ENCODE measurements around the gene GRB10. TPM values are rescaled to one million over a fixed set of nuclear protein-coding genes. Genes with fewer than 3 reads are reported as not detected.
"Not testable (repeated sequence)": the region's sequence is repeated elsewhere in the genome, so short reads cannot be mapped to it uniquely, and the experiment has no call there.

The GRB10 gene
- total RNA-seq, 4 donors from 2014 or later: 40.4 to 88.6 (median 61.1) TPM

DNA sequence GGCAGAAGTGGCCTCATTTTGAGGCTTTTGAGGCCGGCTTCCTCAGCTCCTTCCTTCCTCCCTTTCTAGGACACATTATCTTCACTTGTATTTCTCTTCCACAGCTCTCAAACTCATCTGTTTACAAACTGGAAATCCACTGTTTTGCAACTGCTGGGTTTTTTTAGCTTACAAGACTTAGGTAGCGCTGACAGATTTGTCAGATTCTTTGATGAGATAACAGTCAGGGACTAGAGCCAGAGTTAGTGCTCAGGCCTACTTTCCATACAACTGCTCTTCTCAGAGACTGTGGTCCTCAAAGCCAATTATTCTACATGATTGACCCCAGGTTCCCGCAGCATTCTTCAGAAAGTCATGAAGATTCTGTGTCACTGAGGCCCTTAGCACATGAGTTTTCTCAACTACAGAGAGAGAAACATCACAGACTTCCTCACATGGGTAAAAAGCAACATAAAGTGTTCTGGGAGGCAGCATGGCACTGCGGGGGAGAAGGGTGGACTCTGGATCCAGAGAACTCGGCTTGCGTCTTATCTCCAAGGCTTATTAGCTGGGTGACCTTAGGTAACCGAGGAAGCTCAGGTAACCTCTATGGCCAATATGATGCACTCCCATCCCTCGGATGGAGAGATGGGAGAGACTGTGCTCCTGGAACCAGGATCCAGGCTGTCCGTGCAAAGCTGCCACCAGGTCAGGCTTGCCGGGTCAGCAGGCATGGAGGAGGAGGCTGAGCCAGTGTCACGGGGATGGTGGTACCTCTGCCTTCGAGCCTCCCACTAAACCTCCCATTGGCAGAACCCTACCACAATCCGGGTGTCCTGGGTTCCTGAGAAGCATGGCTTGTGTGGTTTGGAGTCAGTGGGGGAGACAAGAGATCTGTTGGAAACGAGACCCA, 228.0 kb downstream of the GRB10 start:
- Histone ChIP-seq H3K4me1 (no peaks in the 10 kb centered on the region), H3K9me3 (no peaks in the 10 kb centered on the region), H3K27ac (no peak overlapping the region), H3K4me3 (no peak overlapping the region), H3K36me3 (no peaks in the 10 kb centered on the region), H3K27me3 (no peaks in the 10 kb centered on the region)
- intact Hi-C loops (cut with DNase I; ENCODE audit: low total_unique reads) (no loop called here), in situ Hi-C loops (cut with MboI; ENCODE audit: low sequenced_read_pairs in 4 of 4) (no loop called here)
- DNase-seq (no peak), ATAC-seq (no peak)
- TF ChIP-seq, protein P1, sequence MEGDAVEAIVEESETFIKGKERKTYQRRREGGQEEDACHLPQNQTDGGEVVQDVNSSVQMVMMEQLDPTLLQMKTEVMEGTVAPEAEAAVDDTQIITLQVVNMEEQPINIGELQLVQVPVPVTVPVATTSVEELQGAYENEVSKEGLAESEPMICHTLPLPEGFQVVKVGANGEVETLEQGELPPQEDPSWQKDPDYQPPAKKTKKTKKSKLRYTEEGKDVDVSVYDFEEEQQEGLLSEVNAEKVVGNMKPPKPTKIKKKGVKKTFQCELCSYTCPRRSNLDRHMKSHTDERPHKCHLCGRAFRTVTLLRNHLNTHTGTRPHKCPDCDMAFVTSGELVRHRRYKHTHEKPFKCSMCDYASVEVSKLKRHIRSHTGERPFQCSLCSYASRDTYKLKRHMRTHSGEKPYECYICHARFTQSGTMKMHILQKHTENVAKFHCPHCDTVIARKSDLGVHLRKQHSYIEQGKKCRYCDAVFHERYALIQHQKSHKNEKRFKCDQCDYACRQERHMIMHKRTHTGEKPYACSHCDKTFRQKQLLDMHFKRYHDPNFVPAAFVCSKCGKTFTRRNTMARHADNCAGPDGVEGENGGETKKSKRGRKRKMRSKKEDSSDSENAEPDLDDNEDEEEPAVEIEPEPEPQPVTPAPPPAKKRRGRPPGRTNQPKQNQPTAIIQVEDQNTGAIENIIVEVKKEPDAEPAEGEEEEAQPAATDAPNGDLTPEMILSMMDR (IDR thresholded peaks at IDR 0.05 in 4 of 5, conservative IDR thresholded peaks at IDR 0.05 in 1 of 5): no peak
- TF ChIP-seq POLR2A (IDR thresholded peaks at IDR 0.05): no peak

DNA sequence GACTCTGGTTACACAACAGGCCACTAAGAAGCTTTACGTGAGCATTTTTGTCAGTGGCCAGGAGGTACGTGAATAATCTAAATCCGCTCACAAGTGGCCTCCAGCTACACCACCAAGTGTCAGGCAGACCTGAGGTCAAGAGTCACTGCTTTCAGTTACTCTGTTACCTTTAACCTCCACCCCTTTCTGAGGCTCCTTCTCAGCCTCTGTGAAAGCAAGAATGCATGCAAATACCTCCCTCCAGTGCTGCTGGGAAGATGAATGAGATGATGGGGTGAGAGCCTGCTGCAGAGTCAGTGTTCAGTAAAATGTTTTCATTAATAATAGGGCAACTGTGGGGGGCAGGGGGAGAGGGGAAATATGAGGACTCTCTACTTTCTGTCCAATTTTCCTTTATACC, 228.7 kb downstream of the GRB10 start:
- Histone ChIP-seq H3K27me3 (no peaks in the 10 kb centered on the region), H3K27ac (no peak overlapping the region), H3K4me1 (no peaks in the 10 kb centered on the region), H3K4me3 (no peak overlapping the region), H3K36me3 (no peaks in the 10 kb centered on the region), H3K9me3 (no peaks in the 10 kb centered on the region)
- DNase-seq (no peak), ATAC-seq (no peak)
- TF ChIP-seq, protein P1 (IDR thresholded peaks at IDR 0.05 in 4 of 5, conservative IDR thresholded peaks at IDR 0.05 in 1 of 5): no peak
- no peak for TF ChIP-seq POLR2A (IDR thresholded peaks at IDR 0.05)
- in situ Hi-C loops (cut with MboI; ENCODE audit: low sequenced_read_pairs in 4 of 4): no loop called here
- intact Hi-C loops (cut with DNase I; ENCODE audit: low total_unique reads): no loop called here

DNA sequence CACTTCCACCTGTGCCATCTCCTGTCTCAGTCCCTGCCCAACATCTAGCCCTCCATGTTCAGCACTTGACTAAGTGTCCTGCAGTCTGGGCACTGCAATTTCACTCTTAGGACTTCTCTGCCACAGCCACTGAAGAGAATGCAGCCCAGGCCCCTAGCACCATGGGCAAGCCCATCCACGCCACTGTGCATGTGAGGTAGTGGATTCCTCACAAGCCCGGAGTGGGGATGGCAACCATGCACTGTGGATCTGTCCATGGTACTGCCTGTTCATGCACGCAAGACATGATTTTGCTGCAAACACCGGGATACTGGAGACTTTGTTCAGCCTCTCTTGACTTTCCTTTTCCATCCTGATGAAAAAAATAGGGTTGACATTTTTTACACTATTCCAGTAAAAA, 229.8 kb downstream of the GRB10 start:
- ATAC-seq (no peak), DNase-seq (no peak)
- TF ChIP-seq, protein P1 (IDR thresholded peaks at IDR 0.05 in 4 of 5, conservative IDR thresholded peaks at IDR 0.05 in 1 of 5): no peak
- TF ChIP-seq POLR2A (IDR thresholded peaks at IDR 0.05): no peak

DNA sequence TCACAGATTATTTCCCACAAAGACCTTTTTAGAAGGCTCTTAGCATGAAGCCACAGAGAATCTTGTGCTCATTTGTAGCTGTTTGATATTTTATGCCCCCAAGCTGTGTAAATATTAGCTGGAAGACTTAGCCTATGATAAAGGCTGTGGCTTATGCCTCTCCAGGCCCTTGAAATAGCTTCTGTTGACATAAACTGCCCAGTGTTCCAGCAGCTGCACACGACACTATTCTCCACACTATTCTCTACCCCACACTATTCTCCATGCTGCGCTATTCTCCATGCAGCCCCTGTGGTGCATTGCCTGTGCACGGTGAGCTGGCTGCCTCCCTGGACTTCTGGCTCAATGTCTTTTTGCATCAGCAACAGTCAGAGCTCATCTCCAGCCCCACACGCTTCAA, 230.6 kb downstream of the GRB10 start:
- Histone ChIP-seq H3K4me3 (no peak overlapping the region), H3K27me3 (no peaks in the 10 kb centered on the region), H3K9me3 (no peaks in the 10 kb centered on the region), H3K36me3 (no peaks in the 10 kb centered on the region), H3K4me1 (no peaks in the 10 kb centered on the region), H3K27ac (no peak overlapping the region)
- no peak for ATAC-seq
- intact Hi-C loops (cut with DNase I; ENCODE audit: low total_unique reads): no loop called here
- in situ Hi-C loops (cut with MboI; ENCODE audit: low sequenced_read_pairs in 4 of 4): no loop called here
- TF ChIP-seq, protein P1 (IDR thresholded peaks at IDR 0.05 in 4 of 5, conservative IDR thresholded peaks at IDR 0.05 in 1 of 5): no peak
- no peak for TF ChIP-seq POLR2A (IDR thresholded peaks at IDR 0.05)
- DNase-seq: no peak

More for the DNA sequence above, 229.8 kb downstream of the GRB10 start:
- in situ Hi-C loops (cut with MboI; ENCODE audit: low sequenced_read_pairs in 4 of 4): no loop called here
- H3K27me3 ChIP-seq: no peaks in the 10 kb centered on the region
- H3K9me3 ChIP-seq: no peaks in the 10 kb centered on the region
- no peaks in the 10 kb centered on the region for H3K36me3 ChIP-seq
- H3K4me1 ChIP-seq: no peaks in the 10 kb centered on the region
- intact Hi-C loops (cut with DNase I; ENCODE audit: low total_unique reads): no loop called here
- H3K27ac ChIP-seq: no peak overlapping the region
- no peak overlapping the region for H3K4me3 ChIP-seq

DNA sequence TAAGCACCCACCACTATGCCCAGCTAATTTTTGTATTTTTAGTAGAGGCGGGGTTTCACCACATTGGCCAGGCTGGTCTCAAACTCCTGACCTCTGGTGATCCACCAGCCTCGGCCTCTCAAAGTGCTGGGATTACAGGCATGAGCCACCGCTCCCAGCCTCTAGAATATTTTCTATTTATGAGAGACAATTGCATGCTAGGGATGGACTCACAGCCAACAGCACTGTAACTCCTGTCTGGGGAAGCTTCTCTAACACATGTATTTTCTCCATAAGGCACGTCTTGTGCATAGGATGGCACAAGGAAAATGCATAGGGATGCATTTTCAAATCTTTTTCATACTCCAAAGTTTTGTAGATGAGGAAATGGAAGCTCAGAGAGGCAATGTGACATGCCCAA, 237.1 kb downstream of the GRB10 start:
- H3K4me1 ChIP-seq; H3K27ac ChIP-seq; H3K27me3 ChIP-seq; H3K9me3 ChIP-seq; DNase-seq; in situ Hi-C loops (cut with MboI; ENCODE audit: low sequenced_read_pairs in 4 of 4); intact Hi-C loops (cut with DNase I; ENCODE audit: low total_unique reads); ATAC-seq; H3K4me3 ChIP-seq; H3K36me3 ChIP-seq: not testable (repeated sequence)
